Keratinocyte (primary cell): ENCODE results near the gene ZNF524.

Experiments
- CTCF ChIP-seq, 3 experiments: IDR thresholded peaks in 1 of 3; conservative IDR thresholded peaks in 1 of 3; optimal IDR thresholded peaks in 1 of 3; 2 replicates in 2 of 3; 3 replicates in 1 of 3; pipeline versions ENCODE3 to v1.5.1; 2011; ENCODE audit warnings: low read length in 3 of 3, mild to moderate bottlenecking in 3 of 3, moderate library complexity in 2 of 3, control low read depth in 1 of 3, inconsistent platforms in 1 of 3; ENCODE audit not compliant: insufficient read depth in 2 of 3; ENCODE audit errors: extremely low read depth in 1 of 3
- EZH2 ChIP-seq: IDR thresholded peaks from one replicate; pipeline ENCODE4 v1.6.1; 2012; ENCODE audit warnings: inconsistent platforms, mild to moderate bottlenecking, low read length, moderate library complexity

GRCh38 chr19:55552206-55552605 lies 47.9 kb upstream of the ZNF524 start:
- TF ChIP-seq CTCF (optimal IDR thresholded peaks at IDR 0.05 in 1 of 3, IDR thresholded peaks at IDR 0.05 in 1 of 3, conservative IDR thresholded peaks at IDR 0.05 in 1 of 3; ENCODE audit: extremely low read depth in 1 of 3, insufficient read depth in 2 of 3, low read length in 3 of 3) = no peak
- no peak for TF ChIP-seq EZH2
